Activated naive CD4-positive, alpha-beta T cell treated with anti-CD3 and anti-CD28 coated beads, Interleukin-2, amount 10 ng/mL, durations not matched to agents 7 days and 5 days (primary cell): ENCODE data around the gene STAU1.
A peak's percentile ranks its signal among the peaks of the same experiment; 100 is the strongest.
"Not testable (repeated sequence)": the region's sequence is repeated elsewhere in the genome, so short reads cannot be mapped to it uniquely, and the experiment has no call there.

Source experiments
- CTCF ChIA-PET: fragments of 350-600 bp; sonication (Branson Sonifier 250); formaldehyde crosslinking; loops from one replicate; lab custom pipeline; 2021; ENCODE audit warnings: antibody characterized with exemption; lab: Charles Lee
- DNase-seq: peaks from one replicate; pipeline ENCODE4 v3.0.0-alpha.2; 2020
- H3K27ac Mint-ChIP-seq: one replicate; pipeline ENCODE4 v1.8.0; 2021; ENCODE audit warnings: mild to moderate bottlenecking, moderate library complexity, mixed read lengths
- H3K27me3 Mint-ChIP-seq: one replicate; pipeline ENCODE4 v1.8.0; 2021; ENCODE audit warnings: mild to moderate bottlenecking, mixed read lengths
- H3K36me3 Mint-ChIP-seq: one replicate; pipeline ENCODE4 v1.8.0; 2021; ENCODE audit warnings: mixed read lengths
- H3K4me1 Mint-ChIP-seq: one replicate; pipeline ENCODE4 v1.8.0; 2021; ENCODE audit warnings: mixed read lengths
- H3K4me3 Mint-ChIP-seq: one replicate; pipeline ENCODE4 v1.8.0; 2021; ENCODE audit warnings: mild to moderate bottlenecking, moderate library complexity, mixed read lengths
- H3K9me3 Mint-ChIP-seq: one replicate; pipeline ENCODE4 v1.8.0; 2021; ENCODE audit warnings: mixed read lengths

The STAU1 gene

DNA sequence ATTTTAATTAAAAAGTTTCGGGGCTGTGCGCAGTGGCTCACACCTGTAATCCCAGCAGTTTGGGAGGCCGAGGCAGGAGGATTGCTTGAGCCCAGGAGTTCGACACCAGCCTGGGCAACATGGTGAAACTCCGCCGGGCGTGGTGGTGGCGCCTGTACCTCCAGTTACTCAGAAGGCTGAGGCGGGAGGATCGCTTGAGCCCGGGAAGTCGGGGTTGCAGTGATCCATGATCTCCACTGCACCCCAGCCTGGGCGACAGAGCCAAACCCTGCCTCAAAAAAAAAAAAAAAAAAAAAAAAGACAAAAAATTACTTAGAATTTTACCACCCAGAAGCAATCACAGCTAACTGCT, 30.6 kb upstream of the STAU1 start:
- H3K4me3 Mint-ChIP-seq = peak overlapping the region; percentile 83
- peaks cover 17% of the 10 kb centered on the region for H3K36me3 Mint-ChIP-seq
- H3K4me1 Mint-ChIP-seq = peaks cover 27% of the 10 kb centered on the region
- CTCF ChIA-PET = interaction anchor here (0.6 to 6.7 kb wide), 5 partner anchors 19 to 141 kb away, joined by 3 to 85 read pairs (median 4); no protein-coding TSS in a partner anchor
- H3K9me3 Mint-ChIP-seq = not testable (repeated sequence)
- H3K27ac Mint-ChIP-seq = peak overlapping the region; percentile 92
- DNase-seq = peak; percentile 45
- H3K27me3 Mint-ChIP-seq = peaks cover 15% of the 10 kb centered on the region

DNA sequence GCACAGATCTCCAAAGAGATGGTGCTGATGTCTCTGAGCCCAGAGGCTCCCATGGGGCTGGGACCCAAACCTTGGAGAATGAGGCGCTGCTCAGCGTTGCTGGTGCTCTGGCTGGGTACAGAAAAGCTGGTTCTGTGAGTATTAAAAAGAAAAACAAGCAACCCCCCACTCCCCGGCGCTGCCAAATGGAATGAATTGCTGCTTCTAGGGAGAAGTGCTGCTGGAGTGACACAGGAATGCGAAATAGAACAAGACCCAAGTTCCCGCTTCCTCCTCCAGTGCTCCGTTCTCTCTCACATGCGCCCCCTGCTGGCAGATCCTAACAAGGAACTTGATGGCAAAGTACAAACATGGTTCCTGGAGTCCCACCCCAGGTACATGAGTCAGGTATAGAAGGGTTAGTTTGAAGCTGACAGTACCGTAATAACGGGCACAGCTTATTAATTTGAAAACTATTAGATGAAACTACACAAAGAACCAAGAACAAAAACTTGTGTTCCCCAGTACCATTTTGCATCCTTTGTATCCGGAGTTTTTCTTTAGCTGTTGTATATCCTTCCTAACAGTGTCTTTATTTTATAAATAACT, 29.0 kb upstream of the STAU1 start:
- H3K4me1 Mint-ChIP-seq = peaks cover 27% of the 10 kb centered on the region
- H3K9me3 Mint-ChIP-seq = no peaks in the 10 kb centered on the region
- CTCF ChIA-PET = interaction anchor here (0.7 to 6.7 kb wide), 39 partner anchors 9 to 409 kb away, joined by 3 to 85 read pairs (median 5); partner anchors contain the start of gene STAU1
- H3K27me3 Mint-ChIP-seq = peaks cover 15% of the 10 kb centered on the region
- H3K36me3 Mint-ChIP-seq = peaks cover 11% of the 10 kb centered on the region
- H3K27ac Mint-ChIP-seq = peak overlapping the region; percentile 12
- H3K4me3 Mint-ChIP-seq = no peak overlapping the region
- DNase-seq = peak; percentile 95

DNA sequence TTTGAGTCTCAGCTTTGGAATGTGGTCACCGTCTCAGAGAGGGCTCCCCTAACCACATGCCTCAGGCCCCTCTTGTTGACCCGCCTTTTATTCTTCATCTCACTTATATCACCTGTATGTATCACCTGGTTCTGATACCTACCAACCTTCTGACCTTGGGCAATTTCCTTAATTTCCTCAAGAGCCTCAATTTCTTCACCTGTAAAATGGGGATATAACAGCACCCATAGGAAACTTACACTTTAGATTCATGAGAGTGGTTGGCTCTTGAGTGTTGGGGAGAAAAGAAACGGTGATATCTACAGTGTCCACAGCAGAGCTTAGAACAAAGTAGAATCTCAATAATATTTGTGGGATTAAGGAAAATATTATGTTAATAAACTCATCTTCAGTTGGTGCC, 27.1 kb upstream of the STAU1 start:
- no peak for DNase-seq
- Mint-ChIP-seq H3K36me3 (peaks cover 4% of the 10 kb centered on the region), H3K27ac (no peak overlapping the region), H3K4me1 (peaks cover 16% of the 10 kb centered on the region), H3K27me3 (peaks cover 15% of the 10 kb centered on the region), H3K4me3 (no peak overlapping the region), H3K9me3 (peaks cover 5% of the 10 kb centered on the region)
- CTCF ChIA-PET = interaction anchor here (6.7 kb wide), 1 partner anchor 82 kb away, joined by 85 read pairs; no protein-coding TSS in a partner anchor

DNA sequence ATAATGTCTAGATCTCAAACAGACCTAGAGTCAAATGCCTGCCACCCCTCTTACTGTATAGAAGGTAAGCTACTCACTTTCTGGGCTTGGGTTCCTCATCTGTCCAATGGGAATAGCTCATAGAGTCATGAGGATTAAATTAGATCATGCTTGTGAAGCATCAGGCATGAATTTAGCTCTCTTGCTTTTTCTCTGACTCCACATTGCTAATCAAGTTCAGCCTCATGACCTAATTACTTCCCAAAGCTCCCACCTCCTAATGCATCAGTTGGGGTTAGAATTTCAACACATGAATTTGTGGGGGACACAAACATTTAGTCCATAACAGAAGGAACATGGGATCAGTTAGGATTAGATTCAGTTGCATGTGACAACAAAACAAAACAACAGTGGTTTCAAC, 26.4 kb upstream of the STAU1 start:
- CTCF ChIA-PET = interaction anchor here (6.7 kb wide), 1 partner anchor 81 kb away, joined by 85 read pairs; no protein-coding TSS in a partner anchor
- Mint-ChIP-seq H3K4me1 (peaks cover 10% of the 10 kb centered on the region), H3K27me3 (peaks cover 15% of the 10 kb centered on the region), H3K27ac (no peak overlapping the region), H3K4me3 (no peak overlapping the region), H3K9me3 (peaks cover 7% of the 10 kb centered on the region), H3K36me3 (no peaks in the 10 kb centered on the region)
- no peak for DNase-seq

DNA sequence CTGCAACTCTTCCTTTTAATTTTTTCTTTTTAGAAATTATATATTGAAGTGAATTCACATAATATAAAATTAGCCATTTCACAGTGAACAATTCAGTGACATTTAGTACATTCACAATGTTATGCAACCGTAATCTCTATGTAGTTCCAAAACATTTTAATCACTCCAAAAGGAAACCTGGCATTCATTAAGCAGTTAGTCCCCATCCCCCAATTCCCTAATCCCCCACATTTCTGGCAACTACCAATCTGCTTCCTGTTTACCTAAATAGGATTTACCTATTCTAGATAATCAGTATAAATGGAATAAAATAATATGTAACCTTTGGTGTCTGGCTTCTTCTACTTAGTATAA, 22.6 kb upstream of the STAU1 start:
- CTCF ChIA-PET = interaction anchor here (1.0 kb wide), 1 partner anchor 77 kb away, joined by 3 read pairs; no protein-coding TSS in a partner anchor
- no peaks in the 10 kb centered on the region for H3K4me1 Mint-ChIP-seq
- peaks cover 11% of the 10 kb centered on the region for H3K27me3 Mint-ChIP-seq
- no peak overlapping the region for H3K4me3 Mint-ChIP-seq
- DNase-seq = no peak
- peaks cover 7% of the 10 kb centered on the region for H3K9me3 Mint-ChIP-seq
- H3K27ac Mint-ChIP-seq = no peak overlapping the region
- H3K36me3 Mint-ChIP-seq = no peaks in the 10 kb centered on the region

DNA sequence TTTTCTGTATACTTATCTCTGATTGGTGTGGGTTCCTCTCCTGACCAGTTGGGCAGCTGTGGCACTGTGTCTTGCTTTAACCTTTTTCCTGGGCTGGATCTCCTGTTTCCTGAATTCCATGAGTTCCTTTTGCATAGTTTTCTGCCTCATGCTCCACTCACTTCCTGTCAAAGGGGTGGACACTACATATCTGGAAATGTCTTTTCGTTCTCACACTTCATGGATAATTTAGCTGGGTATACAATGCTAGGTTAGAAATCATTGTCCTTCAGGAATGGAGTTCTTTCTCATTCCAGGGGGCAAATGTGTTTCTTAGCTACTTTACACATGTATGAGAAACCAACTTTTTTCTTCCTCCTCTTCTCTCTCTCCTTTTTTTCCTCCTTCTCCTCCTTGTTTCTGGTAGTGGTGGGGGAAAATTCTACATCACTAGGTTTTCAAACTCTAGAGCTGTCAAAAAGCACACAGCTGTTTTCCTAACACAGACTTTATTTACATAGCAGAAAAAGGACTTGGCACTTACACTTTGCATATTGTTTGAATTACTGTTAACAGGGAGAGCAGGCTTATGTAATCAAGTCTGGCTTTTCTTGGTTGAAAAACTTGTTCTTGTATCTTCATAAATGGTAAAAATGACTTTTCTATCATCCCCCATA, 22.1 kb upstream of the STAU1 start:
- Mint-ChIP-seq H3K36me3 (no peaks in the 10 kb centered on the region), H3K27ac (no peak overlapping the region), H3K9me3 (peaks cover 7% of the 10 kb centered on the region), H3K27me3 (peaks cover 9% of the 10 kb centered on the region), H3K4me3 (no peak overlapping the region), H3K4me1 (no peaks in the 10 kb centered on the region)
- CTCF ChIA-PET = interaction anchor here (1.0 kb wide), 1 partner anchor 77 kb away, joined by 3 read pairs; no protein-coding TSS in a partner anchor
- DNase-seq = no peak

DNA sequence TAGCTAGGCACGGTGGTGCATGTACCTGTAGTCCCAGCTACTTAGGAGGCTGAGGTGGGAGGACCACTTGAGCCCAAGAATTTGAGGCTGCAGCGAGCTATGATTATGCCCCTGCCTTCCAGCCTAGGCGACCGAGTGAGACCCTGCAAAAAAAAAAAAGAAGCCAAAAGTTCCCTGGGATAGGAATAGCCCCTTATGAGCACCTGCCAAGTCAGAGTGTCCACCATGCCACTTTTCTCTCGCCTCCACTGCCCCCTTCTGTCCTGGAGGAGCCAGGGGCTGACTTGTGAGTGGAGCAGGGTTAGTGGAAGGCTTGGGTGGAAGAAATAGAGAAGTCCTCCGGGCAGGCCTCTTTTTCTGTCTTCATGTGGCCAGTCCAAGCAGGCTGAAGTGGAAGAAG, 18.9 kb upstream of the STAU1 start:
- Mint-ChIP-seq H3K4me1 (no peaks in the 10 kb centered on the region), H3K27me3 (peaks cover 6% of the 10 kb centered on the region), H3K4me3 (no peak overlapping the region), H3K9me3 (peaks cover 7% of the 10 kb centered on the region), H3K27ac (no peak overlapping the region), H3K36me3 (no peaks in the 10 kb centered on the region)
- CTCF ChIA-PET = interaction anchor here (0.6 to 2.2 kb wide), 4 partner anchors 73 to 87 kb away, joined by 3 to 8 read pairs (median 4); no protein-coding TSS in a partner anchor
- DNase-seq = peak; percentile 26

DNA sequence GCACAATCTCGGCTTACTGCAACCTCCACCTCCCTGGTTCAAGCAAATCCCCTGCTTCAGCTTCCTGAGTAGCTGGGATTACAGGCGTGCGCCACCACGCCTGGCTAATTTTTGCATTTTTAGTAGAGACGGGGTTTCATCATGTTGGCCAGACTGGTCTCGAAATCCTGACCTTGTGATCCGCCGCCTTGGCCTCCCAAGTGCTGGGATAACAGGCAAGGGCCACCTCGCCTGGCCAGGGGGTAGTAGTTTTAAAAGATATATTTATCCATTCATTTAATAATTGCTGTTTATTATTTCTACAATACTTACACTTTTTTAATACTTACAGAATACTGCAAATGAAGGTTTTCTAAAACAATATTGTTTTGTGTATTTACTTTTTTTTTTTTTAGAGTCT, 15.6 kb upstream of the STAU1 start:
- Mint-ChIP-seq H3K27me3 (peaks cover 6% of the 10 kb centered on the region), H3K4me3 (no peak overlapping the region), H3K27ac (no peak overlapping the region), H3K4me1 (no peaks in the 10 kb centered on the region), H3K36me3 (no peaks in the 10 kb centered on the region), H3K9me3 (no peaks in the 10 kb centered on the region)
- CTCF ChIA-PET = interaction anchor here (0.9 to 1.9 kb wide), 2 partner anchors 12 to 14 kb away, joined by 4 to 5 read pairs; no protein-coding TSS in a partner anchor
- no peak for DNase-seq

DNA sequence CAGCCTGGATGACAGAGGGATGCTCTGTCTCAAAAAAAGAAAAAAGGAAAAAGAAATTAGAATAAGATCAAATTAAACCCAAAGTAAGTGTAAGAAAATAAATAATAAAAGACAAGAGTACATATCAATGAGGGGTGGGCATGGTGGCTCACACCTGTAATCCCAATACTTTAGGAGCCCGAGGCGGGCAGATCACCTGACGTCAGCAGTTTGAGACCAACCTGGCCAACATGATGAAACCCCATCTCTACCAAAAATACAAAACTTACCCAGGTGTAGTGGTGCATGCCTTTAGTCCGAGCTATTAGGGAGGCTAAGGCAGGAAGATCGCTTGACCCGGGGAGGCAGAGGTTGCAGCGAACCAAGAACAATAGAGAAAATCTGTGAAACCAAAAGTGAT, 14.9 kb upstream of the STAU1 start:
- no peaks in the 10 kb centered on the region for H3K36me3 Mint-ChIP-seq
- CTCF ChIA-PET = interaction anchor here (1.9 kb wide), 1 partner anchor 14 kb away, joined by 5 read pairs; no protein-coding TSS in a partner anchor

DNA sequence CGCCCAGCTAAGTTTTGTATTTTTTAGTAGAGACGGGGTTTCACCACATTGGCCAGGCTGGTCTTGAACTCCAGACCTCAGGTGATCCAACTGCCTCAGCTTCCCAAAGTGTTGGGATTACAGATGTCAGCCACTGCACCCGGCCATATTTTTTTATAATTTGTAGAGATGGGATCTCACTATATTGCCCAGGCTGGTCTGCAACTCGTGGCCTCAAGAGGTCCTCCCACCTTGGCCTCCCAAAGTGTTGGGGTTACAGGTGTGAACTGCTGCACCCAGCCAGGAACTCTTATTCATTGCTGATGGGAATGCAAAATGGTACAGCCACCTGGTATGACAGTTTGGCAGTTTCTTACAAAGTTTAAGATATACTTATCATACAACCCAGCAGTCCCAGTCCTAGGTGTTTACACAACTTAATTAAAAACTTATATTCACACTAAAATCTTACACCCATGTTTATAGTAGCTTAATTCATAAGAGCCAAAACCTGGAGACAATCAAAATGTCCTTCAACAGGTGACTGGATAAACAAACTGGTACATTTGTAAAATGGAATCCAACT, 11.7 kb upstream of the STAU1 start:
- no peaks in the 10 kb centered on the region for H3K9me3 Mint-ChIP-seq
- no peak overlapping the region for H3K4me3 Mint-ChIP-seq
- no peak overlapping the region for H3K27ac Mint-ChIP-seq
- DNase-seq = no peak
- peaks cover 6% of the 10 kb centered on the region for H3K27me3 Mint-ChIP-seq
- H3K36me3 Mint-ChIP-seq = no peaks in the 10 kb centered on the region
- no peaks in the 10 kb centered on the region for H3K4me1 Mint-ChIP-seq
- CTCF ChIA-PET = interaction anchor here (1.5 kb wide), 1 partner anchor 67 kb away, joined by 3 read pairs; no protein-coding TSS in a partner anchor

More for the DNA sequence above, 14.9 kb upstream of the STAU1 start:
- Mint-ChIP-seq H3K27ac (no peak overlapping the region), H3K27me3 (peaks cover 6% of the 10 kb centered on the region), H3K4me3 (no peak overlapping the region), H3K9me3 (no peaks in the 10 kb centered on the region), H3K4me1 (no peaks in the 10 kb centered on the region)
- no peak for DNase-seq

DNA sequence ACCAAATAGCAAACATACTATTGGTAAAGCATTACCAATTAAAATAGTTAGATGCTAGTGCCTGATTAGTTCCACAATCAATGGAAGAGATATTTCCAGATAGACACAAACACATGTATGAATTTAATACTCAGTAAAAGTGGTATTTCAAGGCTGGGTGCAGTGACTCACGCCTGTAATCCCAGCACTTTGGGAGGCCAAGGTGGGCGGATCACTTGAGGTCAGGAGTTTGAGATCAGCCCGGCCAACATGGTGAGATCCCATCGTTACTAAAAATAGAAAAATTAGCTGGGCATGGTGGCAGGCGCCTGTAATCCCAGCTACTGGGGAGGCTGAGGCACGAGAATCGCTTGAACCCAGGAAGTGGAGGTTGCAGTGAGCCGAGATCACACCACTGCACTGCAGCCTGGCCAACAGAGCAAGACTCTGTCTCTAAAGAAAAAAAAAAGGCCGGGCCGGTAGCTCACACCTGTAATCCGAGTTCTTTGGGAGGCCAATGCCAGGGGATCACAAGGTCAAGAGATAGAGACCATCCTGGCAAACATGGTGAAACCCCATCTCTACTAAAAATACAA, 4.9 kb upstream of the STAU1 start:
- peaks cover 13% of the 10 kb centered on the region for H3K27me3 Mint-ChIP-seq

DNA sequence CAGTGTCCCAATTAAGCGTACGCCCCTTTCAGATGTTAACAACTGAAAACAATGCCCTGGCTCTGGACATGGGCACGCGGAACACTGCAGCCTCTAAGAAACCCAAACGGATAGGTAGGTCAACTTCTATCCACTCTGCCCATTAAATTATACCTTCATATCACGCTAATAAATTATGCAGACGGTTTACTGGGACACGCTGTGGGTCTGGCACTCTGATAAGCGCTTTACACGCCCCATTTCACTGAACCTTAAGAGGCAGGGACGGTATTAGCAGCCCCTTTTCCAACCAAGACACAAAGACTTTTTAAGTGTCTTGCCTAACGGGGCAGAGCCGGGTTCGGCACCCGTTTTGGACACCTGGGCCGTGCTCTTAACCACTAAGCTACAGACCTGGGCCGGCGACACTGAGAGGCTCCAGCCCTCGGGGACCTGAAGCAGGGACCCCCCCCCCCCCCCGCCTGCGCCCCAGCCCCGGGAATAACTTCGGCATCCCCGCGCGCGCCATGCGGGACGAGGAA, 744 bp downstream of the STAU1 start:
- peak overlapping the region; percentile 86 for H3K27ac Mint-ChIP-seq
- CTCF ChIA-PET = interaction anchor here (1.0 to 1.3 kb wide), 3 partner anchors 29 to 55 kb away, joined by 3 to 5 read pairs (median 4); no protein-coding TSS in a partner anchor
- peaks cover 13% of the 10 kb centered on the region for H3K27me3 Mint-ChIP-seq
- H3K4me3 Mint-ChIP-seq = peak overlapping the region; percentile 90
- DNase-seq = no peak
- H3K9me3 Mint-ChIP-seq = no peaks in the 10 kb centered on the region
- H3K4me1 Mint-ChIP-seq = peaks cover 42% of the 10 kb centered on the region
- peaks cover 23% of the 10 kb centered on the region for H3K36me3 Mint-ChIP-seq

More for the DNA sequence above, 4.9 kb upstream of the STAU1 start:
- CTCF ChIA-PET = interaction anchor here (1.7 kb wide), 1 partner anchor 25 kb away, joined by 5 read pairs; no protein-coding TSS in a partner anchor
- H3K36me3 Mint-ChIP-seq, H3K9me3 Mint-ChIP-seq, DNase-seq, H3K4me1 Mint-ChIP-seq, H3K4me3 Mint-ChIP-seq, H3K27ac Mint-ChIP-seq: not testable (repeated sequence)

DNA sequence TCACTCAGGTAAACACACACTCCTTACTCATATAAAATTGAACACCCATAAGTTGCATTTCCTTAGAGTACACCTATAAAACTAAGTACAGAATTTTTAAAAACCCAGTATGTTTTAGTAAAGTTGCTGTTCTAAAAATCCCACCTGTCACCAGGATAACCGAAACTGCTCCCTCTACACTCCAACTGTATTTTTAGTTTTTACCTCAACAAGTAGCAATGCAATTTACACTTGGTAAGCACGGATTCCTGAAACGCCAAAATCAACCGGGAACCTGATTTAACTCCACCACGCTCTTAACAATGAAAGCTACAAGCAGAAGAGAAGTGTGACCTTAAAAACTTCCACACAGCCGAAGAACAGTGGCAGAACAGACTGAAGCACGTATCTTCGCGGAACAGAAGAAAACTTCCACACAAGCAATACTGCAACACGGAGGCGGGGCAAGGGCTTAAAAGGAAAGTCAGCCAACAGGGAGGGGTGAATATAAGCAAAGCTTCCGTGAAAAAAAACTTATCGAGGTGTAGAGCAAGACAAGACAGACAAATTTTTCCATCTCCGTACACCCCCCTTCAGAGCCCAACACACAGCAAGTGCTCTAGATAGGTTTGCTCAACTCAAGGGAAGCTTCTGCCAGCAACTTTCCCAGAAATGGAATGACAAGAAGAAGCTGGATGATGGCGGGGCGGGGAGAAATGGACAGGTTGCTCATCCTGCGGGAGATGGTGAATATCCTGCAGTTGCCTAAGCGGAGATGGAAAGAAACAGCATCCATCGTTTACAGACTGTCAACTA, 1.4 kb downstream of the STAU1 start:
- CTCF ChIA-PET = interaction anchor here (1.0 to 1.3 kb wide), 3 partner anchors 30 to 54 kb away, joined by 3 to 5 read pairs (median 4); no protein-coding TSS in a partner anchor
- Mint-ChIP-seq H3K4me3 (peak overlapping the region; percentile 90), H3K27me3 (peaks cover 10% of the 10 kb centered on the region), H3K36me3 (peaks cover 23% of the 10 kb centered on the region), H3K9me3 (no peaks in the 10 kb centered on the region), H3K27ac (peak overlapping the region; percentile 86), H3K4me1 (peaks cover 45% of the 10 kb centered on the region)
- peak; percentile 80 for DNase-seq
